ENCODE results near the gene CEP70. TPM values are rescaled to one million over a fixed set of nuclear protein-coding genes. Genes with fewer than 3 reads are reported as not detected.

The CEP70 gene
- polyA plus RNA-seq, 1 donor (not counting 4 experiments of a cell fraction or from before 2014, with no cell fraction given): 11.4 TPM

- no peaks in the 10 kb centered on the region for H4K20me1 ChIP-seq (ENCODE audit: control insufficient read depth, extremely low read depth, insufficient read depth, low read length)
- H3K4me1 ChIP-seq (ENCODE audit: control insufficient read depth, extremely low read depth, insufficient read depth, low read length): peaks cover 4% of the 10 kb centered on the region
- dilution Hi-C loops (cut with MboI; ENCODE audit: extremely low pct_ligation_motif_present, low sequenced_read_pairs): no loop called here
- no peaks in the 10 kb centered on the region for H3K36me3 ChIP-seq (ENCODE audit: control insufficient read depth in 2 of 2, extremely low read depth in 1 of 2, insufficient read depth in 2 of 2, low read length in 2 of 2)
- no peak overlapping the region for H3K9ac ChIP-seq (ENCODE audit: control insufficient read depth, extremely low read depth, insufficient read depth, low read length)
- H3K9me1 ChIP-seq (ENCODE audit: control insufficient read depth, extremely low read depth, insufficient read depth, low read length): no peaks in the 10 kb centered on the region
- H3K27ac ChIP-seq (ENCODE audit: control insufficient read depth, insufficient read depth, low read length): no peak overlapping the region
- no peaks in the 10 kb centered on the region for H3K27me3 ChIP-seq (ENCODE audit: control insufficient read depth, extremely low read depth, insufficient read depth, low read length)
- TF ChIP-seq, protein P1, sequence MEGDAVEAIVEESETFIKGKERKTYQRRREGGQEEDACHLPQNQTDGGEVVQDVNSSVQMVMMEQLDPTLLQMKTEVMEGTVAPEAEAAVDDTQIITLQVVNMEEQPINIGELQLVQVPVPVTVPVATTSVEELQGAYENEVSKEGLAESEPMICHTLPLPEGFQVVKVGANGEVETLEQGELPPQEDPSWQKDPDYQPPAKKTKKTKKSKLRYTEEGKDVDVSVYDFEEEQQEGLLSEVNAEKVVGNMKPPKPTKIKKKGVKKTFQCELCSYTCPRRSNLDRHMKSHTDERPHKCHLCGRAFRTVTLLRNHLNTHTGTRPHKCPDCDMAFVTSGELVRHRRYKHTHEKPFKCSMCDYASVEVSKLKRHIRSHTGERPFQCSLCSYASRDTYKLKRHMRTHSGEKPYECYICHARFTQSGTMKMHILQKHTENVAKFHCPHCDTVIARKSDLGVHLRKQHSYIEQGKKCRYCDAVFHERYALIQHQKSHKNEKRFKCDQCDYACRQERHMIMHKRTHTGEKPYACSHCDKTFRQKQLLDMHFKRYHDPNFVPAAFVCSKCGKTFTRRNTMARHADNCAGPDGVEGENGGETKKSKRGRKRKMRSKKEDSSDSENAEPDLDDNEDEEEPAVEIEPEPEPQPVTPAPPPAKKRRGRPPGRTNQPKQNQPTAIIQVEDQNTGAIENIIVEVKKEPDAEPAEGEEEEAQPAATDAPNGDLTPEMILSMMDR (optimal IDR thresholded peaks at IDR 0.05 in 1 of 3, IDR thresholded peaks at IDR 0.05 in 1 of 3, conservative IDR thresholded peaks at IDR 0.05 in 1 of 3; ENCODE audit: extremely low read depth in 1 of 3, insufficient read depth in 2 of 3, low read length in 3 of 3): no peak
- TF ChIP-seq EZH2 (IDR thresholded peaks at IDR 0.05; ENCODE audit: low read length): no peak
- DNase-seq (ENCODE audit: low read depth, low spot score): no peak
- H3K4me3 ChIP-seq (ENCODE audit: control insufficient read depth in 2 of 3, extremely low read depth in 1 of 3, insufficient read depth in 2 of 3, low read depth in 1 of 3, low read length in 3 of 3): no peak overlapping the region
- H3K9me3 ChIP-seq (ENCODE audit: control insufficient read depth, low read depth, low read length): no peaks in the 10 kb centered on the region
- no peak overlapping the region for H2AFZ ChIP-seq (ENCODE audit: control insufficient read depth, low read length)
- FAIRE-seq: no peak
- H3K4me2 ChIP-seq (ENCODE audit: control insufficient read depth, extremely low read depth, insufficient read depth, low read depth, low read length): no peak overlapping the region
- H3K79me2 ChIP-seq (ENCODE audit: control insufficient read depth, insufficient read depth, low read length): no peaks in the 10 kb centered on the region
These were observed 130.2 kb downstream of the CEP70 start for GRCh38 chr3:138463724-138464490.

- H3K27me3 ChIP-seq (ENCODE audit: control insufficient read depth, extremely low read depth, insufficient read depth, low read length): no peaks in the 10 kb centered on the region
- DNase-seq (ENCODE audit: low read depth, low spot score): no peak
- TF ChIP-seq EZH2 (IDR thresholded peaks at IDR 0.05; ENCODE audit: low read length): no peak
- TF ChIP-seq, protein P1 (optimal IDR thresholded peaks at IDR 0.05 in 1 of 3, IDR thresholded peaks at IDR 0.05 in 1 of 3, conservative IDR thresholded peaks at IDR 0.05 in 1 of 3; ENCODE audit: extremely low read depth in 1 of 3, insufficient read depth in 2 of 3, low read length in 3 of 3): no peak
- no peaks in the 10 kb centered on the region for H3K9me1 ChIP-seq (ENCODE audit: control insufficient read depth, extremely low read depth, insufficient read depth, low read length)
- no peak for FAIRE-seq
- no peak overlapping the region for H3K4me3 ChIP-seq (ENCODE audit: control insufficient read depth in 2 of 3, extremely low read depth in 1 of 3, insufficient read depth in 2 of 3, low read depth in 1 of 3, low read length in 3 of 3)
- H3K27ac ChIP-seq (ENCODE audit: control insufficient read depth, insufficient read depth, low read length): no peak overlapping the region
- H3K79me2 ChIP-seq (ENCODE audit: control insufficient read depth, insufficient read depth, low read length): no peaks in the 10 kb centered on the region
- no peak overlapping the region for H3K4me2 ChIP-seq (ENCODE audit: control insufficient read depth, extremely low read depth, insufficient read depth, low read depth, low read length)
- H3K4me1 ChIP-seq (ENCODE audit: control insufficient read depth, extremely low read depth, insufficient read depth, low read length): no peaks in the 10 kb centered on the region
- H4K20me1 ChIP-seq (ENCODE audit: control insufficient read depth, extremely low read depth, insufficient read depth, low read length): no peaks in the 10 kb centered on the region
- H3K9me3 ChIP-seq (ENCODE audit: control insufficient read depth, low read depth, low read length): no peaks in the 10 kb centered on the region
- H3K36me3 ChIP-seq (ENCODE audit: control insufficient read depth in 2 of 2, extremely low read depth in 1 of 2, insufficient read depth in 2 of 2, low read length in 2 of 2): no peaks in the 10 kb centered on the region
- dilution Hi-C loops (cut with MboI; ENCODE audit: extremely low pct_ligation_motif_present, low sequenced_read_pairs): no loop called here
- no peak overlapping the region for H3K9ac ChIP-seq (ENCODE audit: control insufficient read depth, extremely low read depth, insufficient read depth, low read length)
- H2AFZ ChIP-seq (ENCODE audit: control insufficient read depth, low read length): no peak overlapping the region
These were observed 132.2 kb downstream of the CEP70 start for GRCh38 chr3:138461896-138462295.
